H9 (cell line): ENCODE measurements around the gene ZMPSTE24. TPM values are rescaled to one million over a fixed set of nuclear protein-coding genes. Genes with fewer than 3 reads are reported as not detected.

Experiments used
- DNase-seq: peaks from one replicate; pipeline ENCODE4 v3.0.0-alpha.2; 2017
- H2AFZ ChIP-seq: one replicate; pipeline ENCODE4 v1.6.1; 2013; ENCODE audit warnings: mild to moderate bottlenecking, low read length, control low read depth, moderate library complexity
- H2AK5ac ChIP-seq: 2 replicates; pipeline ENCODE4 v1.6.1; 2013; ENCODE audit warnings: low read length, control low read depth, mixed read lengths; ENCODE audit not compliant: insufficient read length
- H2BK120ac ChIP-seq: one replicate; pipeline ENCODE4 v1.6.1; 2013; ENCODE audit warnings: low read depth, mild to moderate bottlenecking, low read length, control low read depth, inconsistent platforms; ENCODE audit not compliant: poor library complexity, severe bottlenecking
- H2BK12ac ChIP-seq: 2 replicates; pipeline ENCODE4 v1.6.1; 2013; ENCODE audit warnings: low read length, control low read depth, mixed read lengths, low read depth; ENCODE audit not compliant: insufficient read length
- H2BK15ac ChIP-seq: 2 replicates; pipeline ENCODE4 v1.6.1; 2013; ENCODE audit warnings: low read depth, low read length, control low read depth
- H2BK20ac ChIP-seq: one replicate; pipeline ENCODE4 v1.6.1; 2013; ENCODE audit warnings: low read depth, mild to moderate bottlenecking, low read length, control low read depth, inconsistent platforms; ENCODE audit not compliant: poor library complexity, severe bottlenecking
- H2BK5ac ChIP-seq: 2 replicates; pipeline ENCODE4 v1.6.1; 2013; ENCODE audit warnings: low read length, control low read depth, mixed read lengths; ENCODE audit not compliant: insufficient read length
- H3K14ac ChIP-seq: 2 replicates; pipeline ENCODE4 v1.6.1; 2013; ENCODE audit warnings: low read length, control low read depth; ENCODE audit not compliant: insufficient read depth
- H3K18ac ChIP-seq: 2 replicates; pipeline ENCODE4 v1.6.1; 2013; ENCODE audit warnings: low read depth, mild to moderate bottlenecking, mixed read lengths, low read length, control low read depth; ENCODE audit not compliant: insufficient read length
- H3K23ac ChIP-seq: 2 replicates; pipeline ENCODE4 v1.6.1; 2013; ENCODE audit warnings: low read length, control low read depth, mixed read lengths, low read depth; ENCODE audit not compliant: insufficient read length
- H3K23me2 ChIP-seq: 2 replicates; pipeline ENCODE4 v1.6.1; 2013; ENCODE audit warnings: low read depth, mild to moderate bottlenecking, mixed read lengths, low read length, control low read depth; ENCODE audit not compliant: insufficient read length, poor library complexity, severe bottlenecking
- H3K27ac ChIP-seq: 2 replicates; pipeline ENCODE4 v1.5.1; 2013; ENCODE audit warnings: low read length, control low read depth, mixed read lengths, low read depth; ENCODE audit not compliant: insufficient read length
- H3K27me3 ChIP-seq: 2 replicates; pipeline ENCODE4 v1.6.1; 2013; ENCODE audit warnings: low read length, control low read depth, inconsistent platforms; ENCODE audit not compliant: insufficient read depth
- H3K4ac ChIP-seq: 2 replicates; pipeline ENCODE4 v1.6.1; 2013; ENCODE audit warnings: low read depth, mild to moderate bottlenecking, control low read depth, inconsistent platforms, low read length, moderate library complexity
- H3K4me1 ChIP-seq: 2 replicates; pipeline ENCODE4 v1.6.1; 2013; ENCODE audit warnings: low read length, control low read depth, inconsistent platforms; ENCODE audit not compliant: insufficient read depth
- H3K4me2 ChIP-seq: 2 replicates; pipeline ENCODE4 v1.6.1; 2013; ENCODE audit warnings: low read length, control low read depth, mixed read lengths; ENCODE audit not compliant: insufficient read length, insufficient read depth
- H3K56ac ChIP-seq: 2 replicates; pipeline ENCODE4 v1.6.1; 2013; ENCODE audit warnings: low read depth, mild to moderate bottlenecking, mixed read lengths, low read length, control low read depth; ENCODE audit not compliant: insufficient read length
- H3K79me1 ChIP-seq: 2 replicates; pipeline ENCODE4 v1.6.1; 2013; ENCODE audit warnings: low read depth, mild to moderate bottlenecking, moderate library complexity, low read length, control low read depth, inconsistent platforms; ENCODE audit not compliant: insufficient read depth, poor library complexity, severe bottlenecking
- H3K79me2 ChIP-seq: 2 replicates; pipeline ENCODE4 v1.6.1; 2013; ENCODE audit warnings: low read length, control low read depth, inconsistent platforms; ENCODE audit not compliant: insufficient read depth
- H3K9ac ChIP-seq: 2 replicates; pipeline ENCODE4 v1.6.1; 2013; ENCODE audit warnings: low read length, control low read depth, mixed read lengths; ENCODE audit not compliant: insufficient read length; ENCODE audit errors: extremely low read depth
- H3K9me3 ChIP-seq: one replicate; pipeline ENCODE4 v1.6.1; 2013; ENCODE audit warnings: low read depth, low read length, inconsistent platforms; ENCODE audit not compliant: control insufficient read depth
- H3T11ph ChIP-seq: one replicate; pipeline ENCODE4 v1.6.1; 2013; ENCODE audit warnings: mild to moderate bottlenecking, low read length, control low read depth, inconsistent platforms
- H4K20me1 ChIP-seq: one replicate; pipeline ENCODE4 v1.6.1; 2013; ENCODE audit not compliant: control insufficient read depth, insufficient read length, insufficient read depth
- H4K5ac ChIP-seq: 2 replicates; pipeline ENCODE4 v1.6.1; 2013; ENCODE audit warnings: low read depth, mild to moderate bottlenecking, mixed read lengths, low read length, control low read depth; ENCODE audit not compliant: insufficient read length
- H4K8ac ChIP-seq: replicated peaks from 2 replicates; pipeline ENCODE4 v1.6.1; 2013; ENCODE audit warnings: low read length, control low read depth, mixed read lengths, low read depth; ENCODE audit not compliant: insufficient read length
- H4K91ac ChIP-seq: 2 replicates; pipeline ENCODE4 v1.6.1; 2013; ENCODE audit warnings: low read depth, mild to moderate bottlenecking, moderate library complexity, mixed read lengths, low read length, control low read depth; ENCODE audit not compliant: insufficient read length
- H3K27ac Mint-ChIP-seq, 3 experiments: 2 replicates in 2 of 3; 3 replicates in 1 of 3; pipeline ENCODE4 v1.8.0; 2020 to 2021; ENCODE audit warnings: mixed read lengths in 3 of 3, mild to moderate bottlenecking in 1 of 3, moderate library complexity in 1 of 3
- H3K27me3 Mint-ChIP-seq: 2 replicates; pipeline ENCODE4 v1.8.0; 2021; ENCODE audit warnings: low read depth, mild to moderate bottlenecking, moderate library complexity, mixed read lengths
- H3K36me3 Mint-ChIP-seq, 3 experiments: 2 replicates in 2 of 3; 3 replicates in 1 of 3; pipeline ENCODE4 v1.8.0; 2020 to 2021; ENCODE audit warnings: low read depth in 3 of 3, mixed read lengths in 3 of 3; ENCODE audit not compliant: insufficient read depth in 1 of 3
- H3K4me1 Mint-ChIP-seq, 2 experiments: 2 replicates each; pipeline ENCODE4 v1.8.0; 2020; ENCODE audit warnings: mixed read lengths in 2 of 2
- H3K4me3 Mint-ChIP-seq, 2 experiments: 2 replicates in 1 of 2; 3 replicates in 1 of 2; pipeline ENCODE4 v1.8.0; 2020 to 2021; ENCODE audit warnings: mild to moderate bottlenecking in 2 of 2, mixed read lengths in 2 of 2, moderate library complexity in 1 of 2
- H3K9me3 Mint-ChIP-seq, 2 experiments: 2 replicates in 1 of 2; 3 replicates in 1 of 2; pipeline ENCODE4 v1.8.0; 2020; ENCODE audit warnings: mild to moderate bottlenecking in 2 of 2, mixed read lengths in 2 of 2, moderate library complexity in 1 of 2
- CTCF ChIP-seq: fragments of 200-600 bp; sonication (generic); conservative IDR thresholded peaks from 3 replicates; pipeline ENCODE4 v1.8.0; 2021; ENCODE audit warnings: antibody characterized with exemption, mild to moderate bottlenecking
- total RNA-seq: library from RNA; stranded (reverse); gene quantifications from 2 replicates; pipeline ENCODE4 v1.2.1, GENCODE V29; 2021

ZMPSTE24 gene
- total RNA-seq, 1 experiment from 2014 or later = 47.6 TPM

GRCh38 chr1:40248412-40248811 lies 9.6 kb upstream of the ZMPSTE24 start:
- Histone ChIP-seq H3K79me1 (no peaks in the 10 kb centered on the region), H3K9me3 (no peaks in the 10 kb centered on the region), H2AK5ac (no peak overlapping the region), H3K9ac (no peak overlapping the region), H4K8ac (no peak overlapping the region), H2BK120ac (no peak overlapping the region), H3K23ac (no peak overlapping the region), H3K4me1 (no peaks in the 10 kb centered on the region), H3K23me2 (no peaks in the 10 kb centered on the region), H3K27ac (no peak overlapping the region), H2BK15ac (no peak overlapping the region), H3K27me3 (no peaks in the 10 kb centered on the region), H2BK20ac (no peak overlapping the region), H4K91ac (no peak overlapping the region), H3K18ac (no peak overlapping the region), H3K56ac (no peak overlapping the region), H2BK5ac (no peak overlapping the region), H4K5ac (no peak overlapping the region), H3K4ac (no peak overlapping the region), H2AFZ (no peak overlapping the region), H4K20me1 (no peaks in the 10 kb centered on the region), H2BK12ac (no peak overlapping the region), H3K4me2 (no peak overlapping the region), H3K14ac (no peak overlapping the region), H3T11ph (no peak overlapping the region), H3K79me2 (no peaks in the 10 kb centered on the region)
- H3K9me3 Mint-ChIP-seq = no peaks in the 10 kb centered on the region
- no peaks in the 10 kb centered on the region; the same call in none of the 2 replicates for H3K27me3 Mint-ChIP-seq
- no peaks in the 10 kb centered on the region for H3K36me3 Mint-ChIP-seq
- no peak overlapping the region for H3K27ac Mint-ChIP-seq
- DNase-seq = no peak
- H3K4me1 Mint-ChIP-seq = no peaks in the 10 kb centered on the region
- no peak overlapping the region for H3K4me3 Mint-ChIP-seq
- TF ChIP-seq CTCF = no peak
